Kidney (tissue), 14 donors: Measurements from ENCODE around the gene TSPAN32. TPM values are rescaled to one million over a fixed set of nuclear protein-coding genes. Genes with fewer than 3 reads are reported as not detected.
A peak's percentile ranks its signal among the peaks of the same experiment; 100 is the strongest.

ENCODE experiments used
- DNase-seq, 5 donors: peaks; one replicate each; pipeline ENCODE4 v3.0.0-alpha.2; 2013 to 2020
- FAIRE-seq: peaks from 2 replicates; lab custom pipeline; 2012; peaks lifted over from hg19 to GRCh38; lab: Jason Lieb, UNC
- H3K27ac ChIP-seq, 2 donors: one replicate each; pipeline ENCODE4 v1.7.0; 2013; ENCODE audit warnings: low read depth in 2 of 2, low read length in 2 of 2, inconsistent platforms in 1 of 2
- H3K27me3 ChIP-seq: one replicate; pipeline ENCODE4 v1.7.1; 2013; ENCODE audit warnings: low read length, inconsistent platforms; ENCODE audit not compliant: control insufficient read depth, insufficient read depth
- H3K36me3 ChIP-seq, 3 donors: one replicate each; pipeline versions ENCODE4 v1.7.0 to v1.7.1; 2013; ENCODE audit warnings: low read length in 3 of 3, control low read depth in 1 of 3, inconsistent platforms in 1 of 3; ENCODE audit not compliant: insufficient read depth in 3 of 3, control insufficient read depth in 2 of 3
- H3K4me1 ChIP-seq, 3 donors: one replicate each; pipeline versions ENCODE4 v1.7.0 to v1.7.1; 2013; ENCODE audit warnings: low read length in 3 of 3, inconsistent platforms in 1 of 3, low read depth in 1 of 3; ENCODE audit not compliant: control insufficient read depth in 2 of 3, insufficient read depth in 2 of 3
- H3K4me3 ChIP-seq, 3 donors: one replicate each; pipeline versions ENCODE4 v1.7.0 to v1.8.1; 2013; ENCODE audit warnings: low read length in 3 of 3, control low read depth in 1 of 3, inconsistent platforms in 1 of 3
- H3K9ac ChIP-seq, 3 donors: one replicate each; pipeline versions ENCODE4 v1.7.0 to v1.7.1; 2013; ENCODE audit warnings: low read length in 3 of 3, control low read depth in 1 of 3, inconsistent platforms in 1 of 3
- H3K9me3 ChIP-seq, 3 donors: one replicate each; pipeline versions ENCODE4 v1.7.0 to v1.7.1; 2013; ENCODE audit warnings: low read length in 3 of 3, control low read depth in 1 of 3, inconsistent platforms in 1 of 3; ENCODE audit not compliant: control insufficient read depth in 2 of 3, insufficient read depth in 1 of 3
- intact Hi-C: fragments of 100-400 bp; cut with DNase I; formaldehyde crosslinking; loops from one replicate; pipeline ENCODE4 v1.11.1; 2022
- polyA plus RNA-seq: library from polyadenylated mRNA; stranded (reverse); fragments of 350-450 nt; fragmentation: Illumina TruSeq; extraction: RNeasy Lipid Tissue Mini Kit (QIAGEN cat#74804); gene quantifications from one replicate; pipeline ENCODE4 v1.2.3, GENCODE V29; 2014; ENCODE audit warnings: low read depth, low replicate concordance; ENCODE audit not compliant: insufficient read depth
- total RNA-seq: library from RNA; stranded (reverse); fragmentation: NEBNext Ultra II Directional; extraction: Animal tissue kit (Norgen Biotek cat#: 25700); gene quantifications from one replicate; pipeline ENCODE4 v1.2.1, GENCODE V29; 2021
- TF ChIP-seq, protein P1 (sequence below): IDR thresholded peaks from 3 replicates; pipeline ENCODE4 v1.5.1; 2012; ENCODE audit warnings: mild to moderate bottlenecking, moderate library complexity, borderline replicate concordance; ENCODE audit not compliant: insufficient read depth; ENCODE audit errors: extremely low read depth
- donor health status: control.
- donor health status: control.
- donor health status: control.
- donor health status: control.
- donor health status: control.
- donor health status: DM: yes; HTN: yes; CAD: no.
- donor health status: Normal renal cell carcinoma (clear cell type).

The TSPAN32 gene
- total and polyA plus RNA-seq, 2 donors from 2014 or later = 0.75 to 6.1 TPM

DNA sequence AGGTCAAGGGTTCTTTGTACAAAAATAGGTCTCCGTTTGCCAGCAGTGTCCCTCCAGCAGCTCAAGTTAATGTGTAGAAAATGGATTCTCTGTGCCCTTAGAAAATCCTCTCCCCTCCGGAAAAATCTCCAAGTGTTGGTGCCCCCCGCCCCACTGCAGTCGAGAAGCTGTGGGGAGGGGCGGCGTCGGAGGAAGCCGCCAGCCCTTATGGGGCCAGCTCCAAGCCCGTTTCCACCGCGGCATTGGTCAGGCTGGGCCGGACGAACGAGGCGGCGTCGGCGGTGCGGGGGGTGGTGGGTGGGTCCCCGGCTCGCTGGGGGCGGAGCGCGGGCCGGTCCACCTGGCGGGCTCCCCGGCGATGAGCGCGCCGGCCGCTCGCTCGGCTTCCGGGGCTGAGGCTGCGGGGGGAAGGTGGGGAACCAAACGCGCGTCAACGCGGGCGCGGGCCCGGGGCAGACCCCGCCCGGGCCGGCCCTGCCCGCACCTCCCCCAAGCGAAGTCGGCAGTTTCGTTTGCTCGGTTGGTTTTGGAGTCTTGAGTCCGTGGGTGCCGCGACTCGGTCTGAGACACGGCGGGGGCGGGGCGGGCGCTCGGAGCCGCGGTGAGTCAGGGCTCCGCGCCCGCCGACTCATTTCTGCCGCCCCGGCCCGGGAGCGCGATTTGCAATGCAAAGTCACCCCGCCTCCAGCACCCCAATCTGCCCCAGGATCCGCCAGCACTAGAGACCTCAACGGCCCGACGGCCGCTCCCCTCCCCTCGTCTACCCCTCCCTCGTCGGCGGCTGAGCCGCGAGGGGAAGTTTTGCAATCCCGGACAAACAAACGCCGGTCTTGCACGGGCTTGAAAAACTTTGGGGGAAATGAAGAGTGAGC is 32.8 kb upstream of the TSPAN32 start:
- intact Hi-C loops = no loop called here
- FAIRE-seq (no peak), DNase-seq (peak; percentile 53 to 92 (median 74))

GRCh38 chr11:2269601-2270321 is 32.1 kb upstream of the TSPAN32 start:
- Histone ChIP-seq H3K9ac (no peak overlapping the region), H3K4me1 (peaks cover 0 to 7% (median 0%) of the 10 kb centered on the region in 3 donors), H3K36me3 (no peaks in the 10 kb centered on the region), H3K27me3 (peaks cover 3% of the 10 kb centered on the region), H3K9me3 (no peaks in the 10 kb centered on the region), H3K4me3 (peak overlapping the region in 1 of 3 donors; percentile 41), H3K27ac (no peak overlapping the region)
- FAIRE-seq (no peak), DNase-seq (peak; percentile 74 to 91 (median 88))
- TF ChIP-seq, protein P1, sequence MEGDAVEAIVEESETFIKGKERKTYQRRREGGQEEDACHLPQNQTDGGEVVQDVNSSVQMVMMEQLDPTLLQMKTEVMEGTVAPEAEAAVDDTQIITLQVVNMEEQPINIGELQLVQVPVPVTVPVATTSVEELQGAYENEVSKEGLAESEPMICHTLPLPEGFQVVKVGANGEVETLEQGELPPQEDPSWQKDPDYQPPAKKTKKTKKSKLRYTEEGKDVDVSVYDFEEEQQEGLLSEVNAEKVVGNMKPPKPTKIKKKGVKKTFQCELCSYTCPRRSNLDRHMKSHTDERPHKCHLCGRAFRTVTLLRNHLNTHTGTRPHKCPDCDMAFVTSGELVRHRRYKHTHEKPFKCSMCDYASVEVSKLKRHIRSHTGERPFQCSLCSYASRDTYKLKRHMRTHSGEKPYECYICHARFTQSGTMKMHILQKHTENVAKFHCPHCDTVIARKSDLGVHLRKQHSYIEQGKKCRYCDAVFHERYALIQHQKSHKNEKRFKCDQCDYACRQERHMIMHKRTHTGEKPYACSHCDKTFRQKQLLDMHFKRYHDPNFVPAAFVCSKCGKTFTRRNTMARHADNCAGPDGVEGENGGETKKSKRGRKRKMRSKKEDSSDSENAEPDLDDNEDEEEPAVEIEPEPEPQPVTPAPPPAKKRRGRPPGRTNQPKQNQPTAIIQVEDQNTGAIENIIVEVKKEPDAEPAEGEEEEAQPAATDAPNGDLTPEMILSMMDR = peak; percentile 21
- intact Hi-C loops = no loop called here

More for the DNA sequence above, 32.8 kb upstream of the TSPAN32 start:
- Histone ChIP-seq H3K27me3 (peaks cover 3% of the 10 kb centered on the region), H3K4me3 (peak overlapping the region in 2 of 3 donors; percentile 16 to 41), H3K9me3 (no peaks in the 10 kb centered on the region), H3K4me1 (peaks cover 0 to 7% (median 0%) of the 10 kb centered on the region in 3 donors), H3K9ac (no peak overlapping the region), H3K27ac (no peak overlapping the region), H3K36me3 (no peaks in the 10 kb centered on the region)
- TF ChIP-seq, protein P1 = no peak

DNA sequence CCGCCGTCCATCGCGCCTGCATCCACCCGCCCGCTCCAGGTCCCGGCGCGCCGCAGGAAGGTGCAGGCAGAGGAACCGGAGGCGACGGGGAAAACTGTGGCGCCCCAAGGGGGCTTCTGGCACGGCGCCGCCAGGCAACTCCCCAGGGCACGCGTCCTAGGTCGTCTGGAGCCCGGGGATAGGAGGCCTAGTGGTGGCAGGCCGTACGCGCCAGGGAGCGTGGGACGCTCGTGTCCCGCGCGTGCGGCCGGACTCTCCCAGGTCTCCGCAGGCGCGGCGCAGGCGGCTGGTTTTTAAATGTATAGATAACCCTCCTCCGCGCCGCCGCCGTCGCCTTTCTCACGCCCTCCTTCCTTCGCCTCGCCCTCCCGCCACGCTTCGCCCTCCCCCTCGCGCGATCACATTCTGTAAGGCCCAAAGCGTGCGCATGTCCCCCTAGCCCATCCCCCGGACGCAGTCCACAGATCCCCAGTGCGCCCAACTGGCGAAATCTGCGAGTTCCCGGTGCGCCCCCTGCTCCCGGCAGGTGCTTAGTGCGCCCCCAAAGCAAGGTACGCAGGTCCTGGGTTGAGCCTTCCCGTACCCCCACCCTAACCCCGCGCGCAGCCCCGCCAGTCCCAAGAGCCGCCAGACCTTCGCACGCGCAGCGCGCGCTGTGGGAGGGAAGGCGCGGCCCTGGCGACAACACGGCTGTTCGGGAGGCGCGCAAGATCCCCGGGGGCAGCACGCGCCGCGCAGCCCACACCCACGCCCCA is 31.3 kb upstream of the TSPAN32 start, which contains the start of gene ASCL2:
Gene ASCL2 (minus strand): TSS at position 267 of the 755 bp plus-strand sequence. CDS start 256 bp downstream, at position 11.
- FAIRE-seq (no peak), DNase-seq (peak in 3 of 5 donors; percentile 47 to 73 (median 50))
- Histone ChIP-seq H3K36me3 (no peaks in the 10 kb centered on the region), H3K4me1 (peaks cover 0 to 7% (median 0%) of the 10 kb centered on the region in 3 donors), H3K4me3 (peak within 1 kb of the TSS in 1 of 3 donors; percentile 41), H3K9me3 (no peaks in the 10 kb centered on the region), H3K27me3 (peaks cover 3% of the 10 kb centered on the region), H3K9ac (no peak within 1 kb of the TSS), H3K27ac (no peak within 1 kb of the TSS)
- intact Hi-C loops = no loop called here
- TF ChIP-seq, protein P1 = no peak
